ENCODE data around the gene FGF16.

FGF16 gene

GRCh38 chrX:77436271-77436670 is 10.9 kb upstream of the FGF16 start:
- no peaks in the 10 kb centered on the region for H3K9me3 ChIP-seq (ENCODE audit: insufficient read depth, low read length)
- no peaks in the 10 kb centered on the region for H3K4me1 ChIP-seq (ENCODE audit: insufficient read depth, insufficient read length)
- peaks cover 5% of the 10 kb centered on the region for H3K27me3 ChIP-seq (ENCODE audit: insufficient read depth, insufficient read length)
- H3K4me3 ChIP-seq (ENCODE audit: insufficient read length, low read depth): no peak overlapping the region
- H3K36me3 ChIP-seq (ENCODE audit: insufficient read depth, insufficient read length, low read length): no peaks in the 10 kb centered on the region
- no peak for TF ChIP-seq YY1 (IDR thresholded peaks at IDR 0.05; ENCODE audit: insufficient read depth, insufficient read length)
- no peak for DNase-seq (ENCODE audit: low read depth, low spot score)
- no peak overlapping the region for H3K9ac ChIP-seq (ENCODE audit: insufficient read length, low read depth)

GRCh38 chrX:77436682-77437081 is 10.5 kb upstream of the FGF16 start:
- Histone ChIP-seq H3K9me3 (ENCODE audit: insufficient read depth, low read length) (no peaks in the 10 kb centered on the region), H3K36me3 (ENCODE audit: insufficient read depth, insufficient read length, low read length) (no peaks in the 10 kb centered on the region), H3K4me3 (ENCODE audit: insufficient read length, low read depth) (no peak overlapping the region), H3K9ac (ENCODE audit: insufficient read length, low read depth) (no peak overlapping the region), H3K27me3 (ENCODE audit: insufficient read depth, insufficient read length) (peaks cover 5% of the 10 kb centered on the region), H3K4me1 (ENCODE audit: insufficient read depth, insufficient read length) (no peaks in the 10 kb centered on the region)
- no peak for DNase-seq (ENCODE audit: low read depth, low spot score)
- TF ChIP-seq SUZ12 (IDR thresholded peaks at IDR 0.05; ENCODE audit: extremely low read depth, insufficient read depth, insufficient read length) (no peak), ZNF274 (IDR thresholded peaks at IDR 0.05; ENCODE audit: low read depth, low read length) (no peak), YY1 (IDR thresholded peaks at IDR 0.05; ENCODE audit: insufficient read depth, insufficient read length) (no peak)

- H3K9me3 ChIP-seq (ENCODE audit: insufficient read depth, low read length): no peaks in the 10 kb centered on the region
- peaks cover 16% of the 10 kb centered on the region for H3K27me3 ChIP-seq (ENCODE audit: insufficient read depth, insufficient read length)
- TF ChIP-seq YY1 (IDR thresholded peaks at IDR 0.05; ENCODE audit: insufficient read depth, insufficient read length) (no peak), ZNF274 (IDR thresholded peaks at IDR 0.05; ENCODE audit: low read depth, low read length) (no peak), SUZ12 (IDR thresholded peaks at IDR 0.05; ENCODE audit: extremely low read depth, insufficient read depth, insufficient read length) (no peak)
- H3K4me3 ChIP-seq (ENCODE audit: insufficient read length, low read depth): no peak overlapping the region
- H3K9ac ChIP-seq (ENCODE audit: insufficient read length, low read depth): no peak overlapping the region
- H3K36me3 ChIP-seq (ENCODE audit: insufficient read depth, insufficient read length, low read length): no peaks in the 10 kb centered on the region
- H3K4me1 ChIP-seq (ENCODE audit: insufficient read depth, insufficient read length): no peaks in the 10 kb centered on the region
- DNase-seq (ENCODE audit: low read depth, low spot score): no peak
Observed at GRCh38 chrX:77440330-77440729, 6.9 kb upstream of the FGF16 start.

- Histone ChIP-seq H3K27me3 (ENCODE audit: insufficient read depth, insufficient read length) (peaks cover 23% of the 10 kb centered on the region), H3K4me1 (ENCODE audit: insufficient read depth, insufficient read length) (no peaks in the 10 kb centered on the region), H3K36me3 (ENCODE audit: insufficient read depth, insufficient read length, low read length) (no peaks in the 10 kb centered on the region), H3K9me3 (ENCODE audit: insufficient read depth, low read length) (no peaks in the 10 kb centered on the region), H3K9ac (ENCODE audit: insufficient read length, low read depth) (no peak overlapping the region), H3K4me3 (ENCODE audit: insufficient read length, low read depth) (no peak overlapping the region)
- TF ChIP-seq YY1 (IDR thresholded peaks at IDR 0.05; ENCODE audit: insufficient read depth, insufficient read length) (no peak), SUZ12 (IDR thresholded peaks at IDR 0.05; ENCODE audit: extremely low read depth, insufficient read depth, insufficient read length) (no peak), ZNF274 (IDR thresholded peaks at IDR 0.05; ENCODE audit: low read depth, low read length) (no peak)
- no peak for DNase-seq (ENCODE audit: low read depth, low spot score)
Observed at GRCh38 chrX:77441033-77441432, 6.2 kb upstream of the FGF16 start.

GRCh38 chrX:77441479-77441878 is 5.7 kb upstream of the FGF16 start:
- Histone ChIP-seq H3K9me3 (ENCODE audit: insufficient read depth, low read length) (no peaks in the 10 kb centered on the region), H3K9ac (ENCODE audit: insufficient read length, low read depth) (no peak overlapping the region), H3K27me3 (ENCODE audit: insufficient read depth, insufficient read length) (peaks cover 27% of the 10 kb centered on the region), H3K4me3 (ENCODE audit: insufficient read length, low read depth) (no peak overlapping the region), H3K4me1 (ENCODE audit: insufficient read depth, insufficient read length) (no peaks in the 10 kb centered on the region), H3K36me3 (ENCODE audit: insufficient read depth, insufficient read length, low read length) (no peaks in the 10 kb centered on the region)
- TF ChIP-seq YY1 (IDR thresholded peaks at IDR 0.05; ENCODE audit: insufficient read depth, insufficient read length): no peak
- TF ChIP-seq ZNF274 (IDR thresholded peaks at IDR 0.05; ENCODE audit: low read depth, low read length): no peak
- TF ChIP-seq SUZ12 (IDR thresholded peaks at IDR 0.05; ENCODE audit: extremely low read depth, insufficient read depth, insufficient read length): no peak
- no peak for DNase-seq (ENCODE audit: low read depth, low spot score)

GRCh38 chrX:77442728-77443127 is 4.5 kb upstream of the FGF16 start:
- H3K27me3 ChIP-seq (ENCODE audit: insufficient read depth, insufficient read length): peaks cover 40% of the 10 kb centered on the region
- no peak overlapping the region for H3K4me3 ChIP-seq (ENCODE audit: insufficient read length, low read depth)
- no peaks in the 10 kb centered on the region for H3K36me3 ChIP-seq (ENCODE audit: insufficient read depth, insufficient read length, low read length)
- DNase-seq (ENCODE audit: low read depth, low spot score): no peak
- H3K9me3 ChIP-seq (ENCODE audit: insufficient read depth, low read length): no peaks in the 10 kb centered on the region
- no peaks in the 10 kb centered on the region for H3K4me1 ChIP-seq (ENCODE audit: insufficient read depth, insufficient read length)
- TF ChIP-seq ZNF274 (IDR thresholded peaks at IDR 0.05; ENCODE audit: low read depth, low read length): no peak
- no peak for TF ChIP-seq SUZ12 (IDR thresholded peaks at IDR 0.05; ENCODE audit: extremely low read depth, insufficient read depth, insufficient read length)
- TF ChIP-seq YY1 (IDR thresholded peaks at IDR 0.05; ENCODE audit: insufficient read depth, insufficient read length): no peak
- no peak overlapping the region for H3K9ac ChIP-seq (ENCODE audit: insufficient read length, low read depth)

GRCh38 chrX:77444075-77444474 is 3.1 kb upstream of the FGF16 start:
- no peak overlapping the region for H3K4me3 ChIP-seq (ENCODE audit: insufficient read length, low read depth)
- no peak for DNase-seq (ENCODE audit: low read depth, low spot score)
- H3K4me1 ChIP-seq (ENCODE audit: insufficient read depth, insufficient read length): no peaks in the 10 kb centered on the region
- H3K9ac ChIP-seq (ENCODE audit: insufficient read length, low read depth): no peak overlapping the region
- no peaks in the 10 kb centered on the region for H3K9me3 ChIP-seq (ENCODE audit: insufficient read depth, low read length)
- H3K27me3 ChIP-seq (ENCODE audit: insufficient read depth, insufficient read length): peaks cover 53% of the 10 kb centered on the region
- no peaks in the 10 kb centered on the region for H3K36me3 ChIP-seq (ENCODE audit: insufficient read depth, insufficient read length, low read length)
- TF ChIP-seq SUZ12 (IDR thresholded peaks at IDR 0.05; ENCODE audit: extremely low read depth, insufficient read depth, insufficient read length): no peak
- no peak for TF ChIP-seq ZNF274 (IDR thresholded peaks at IDR 0.05; ENCODE audit: low read depth, low read length)
- no peak for TF ChIP-seq YY1 (IDR thresholded peaks at IDR 0.05; ENCODE audit: insufficient read depth, insufficient read length)

GRCh38 chrX:77444545-77444944 is 2.6 kb upstream of the FGF16 start:
- Histone ChIP-seq H3K4me3 (ENCODE audit: insufficient read length, low read depth) (no peak overlapping the region), H3K9ac (ENCODE audit: insufficient read length, low read depth) (no peak overlapping the region), H3K27me3 (ENCODE audit: insufficient read depth, insufficient read length) (peaks cover 58% of the 10 kb centered on the region), H3K36me3 (ENCODE audit: insufficient read depth, insufficient read length, low read length) (no peaks in the 10 kb centered on the region), H3K9me3 (ENCODE audit: insufficient read depth, low read length) (no peaks in the 10 kb centered on the region), H3K4me1 (ENCODE audit: insufficient read depth, insufficient read length) (no peaks in the 10 kb centered on the region)
- TF ChIP-seq YY1 (IDR thresholded peaks at IDR 0.05; ENCODE audit: insufficient read depth, insufficient read length) (no peak), ZNF274 (IDR thresholded peaks at IDR 0.05; ENCODE audit: low read depth, low read length) (no peak), SUZ12 (IDR thresholded peaks at IDR 0.05; ENCODE audit: extremely low read depth, insufficient read depth, insufficient read length) (no peak)
- no peak for DNase-seq (ENCODE audit: low read depth, low spot score)
